ENCODE measurements around the gene DDHD1.

The DDHD1 gene

GRCh38 chr14:53103636-53104340, 49.3 kb downstream of the DDHD1 start:
- no peak for TF ChIP-seq TRIM28 (IDR thresholded peaks at IDR 0.05; ENCODE audit: borderline replicate concordance, low read length)
- TF ChIP-seq KLF7 (tag by site-specific recombination; IDR thresholded peaks at IDR 0.05; ENCODE audit: borderline replicate concordance): no peak
- TF ChIP-seq ZBTB21 (tag by site-specific recombination; IDR thresholded peaks at IDR 0.05): no peak
- TF ChIP-seq, protein P1, sequence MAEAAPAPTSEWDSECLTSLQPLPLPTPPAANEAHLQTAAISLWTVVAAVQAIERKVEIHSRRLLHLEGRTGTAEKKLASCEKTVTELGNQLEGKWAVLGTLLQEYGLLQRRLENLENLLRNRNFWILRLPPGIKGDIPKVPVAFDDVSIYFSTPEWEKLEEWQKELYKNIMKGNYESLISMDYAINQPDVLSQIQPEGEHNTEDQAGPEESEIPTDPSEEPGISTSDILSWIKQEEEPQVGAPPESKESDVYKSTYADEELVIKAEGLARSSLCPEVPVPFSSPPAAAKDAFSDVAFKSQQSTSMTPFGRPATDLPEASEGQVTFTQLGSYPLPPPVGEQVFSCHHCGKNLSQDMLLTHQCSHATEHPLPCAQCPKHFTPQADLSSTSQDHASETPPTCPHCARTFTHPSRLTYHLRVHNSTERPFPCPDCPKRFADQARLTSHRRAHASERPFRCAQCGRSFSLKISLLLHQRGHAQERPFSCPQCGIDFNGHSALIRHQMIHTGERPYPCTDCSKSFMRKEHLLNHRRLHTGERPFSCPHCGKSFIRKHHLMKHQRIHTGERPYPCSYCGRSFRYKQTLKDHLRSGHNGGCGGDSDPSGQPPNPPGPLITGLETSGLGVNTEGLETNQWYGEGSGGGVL (tag by site-specific recombination; IDR thresholded peaks at IDR 0.05): no peak
- no peak for TF ChIP-seq ZNF555 (tag by site-specific recombination; conservative IDR thresholded peaks at IDR 0.05)
- no peak for TF ChIP-seq BCL11A (tag by site-specific recombination; IDR thresholded peaks at IDR 0.05; ENCODE audit: low read depth)
- CTCF ChIA-PET: no interaction called here
- Histone ChIP-seq H3K4me1 (ENCODE audit: control insufficient read depth, insufficient read depth, low read length) (0 out of 2 replicates have a peak, but pooled peaks cover 3% of the 10 kb centered on the region), H3K9me3 (ENCODE audit: control insufficient read depth, insufficient read depth, low read depth, low read length) (no peaks in the 10 kb centered on the region), H3K4me3 (ENCODE audit: low read depth, low read length) (no peak overlapping the region), H3K36me3 (ENCODE audit: control insufficient read depth in 2 of 2, insufficient read depth in 1 of 2, low read length in 2 of 2) (no peaks in the 10 kb centered on the region), H3K27ac (ENCODE audit: extremely low read depth, low read depth, low read length) (no peak overlapping the region)
- POLR2A ChIA-PET: no interaction called here

GRCh38 chr14:53093206-53093605, 59.9 kb downstream of the DDHD1 start:
- Histone ChIP-seq H3K4me1 (ENCODE audit: control insufficient read depth, insufficient read depth, low read length) (no peaks in the 10 kb centered on the region), H3K36me3 (ENCODE audit: control insufficient read depth in 2 of 2, insufficient read depth in 1 of 2, low read length in 2 of 2) (peaks cover 0 to 8% of the 10 kb centered on the region in 2 experiments; a peak in 2 of 3 replicates), H3K9me3 (ENCODE audit: control insufficient read depth, insufficient read depth, low read depth, low read length) (no peaks in the 10 kb centered on the region), H3K27ac (ENCODE audit: extremely low read depth, low read depth, low read length) (no peak overlapping the region), H3K4me3 (ENCODE audit: low read depth, low read length) (no peak overlapping the region)
- no peak for TF ChIP-seq ZNF2 (tag by site-specific recombination; IDR thresholded peaks at IDR 0.05)
- ChIA-PET POLR2A (no interaction called here), CTCF (interaction anchor here (0.6 kb wide), 1 partner anchor 72 kb away, joined by 3 read pairs; no protein-coding TSS in a partner anchor)

- CTCF ChIA-PET: interaction anchor here (0.7 kb wide), 1 partner anchor 48 kb away, joined by 3 read pairs; no protein-coding TSS in a partner anchor
- no peaks in the 10 kb centered on the region for H3K4me1 ChIP-seq (ENCODE audit: control insufficient read depth, insufficient read depth, low read length)
- POLR2A ChIA-PET: no interaction called here
- H3K36me3 ChIP-seq (ENCODE audit: control insufficient read depth in 2 of 2, insufficient read depth in 1 of 2, low read length in 2 of 2): peaks cover 0 to 8% of the 10 kb centered on the region in 2 experiments; a peak in 2 of 3 replicates
- H3K4me3 ChIP-seq (ENCODE audit: low read depth, low read length): no peak overlapping the region
- H3K9me3 ChIP-seq (ENCODE audit: control insufficient read depth, insufficient read depth, low read depth, low read length): no peaks in the 10 kb centered on the region
- H3K27ac ChIP-seq (ENCODE audit: extremely low read depth, low read depth, low read length): no peak overlapping the region
- TF ChIP-seq ZNF571 (tag by site-specific recombination; IDR thresholded peaks at IDR 0.05): no peak
- no peak for TF ChIP-seq HOXC10 (CRISPR knock-in tag; IDR thresholded peaks at IDR 0.05)
- no peak for TF ChIP-seq ZNF747 (tag by site-specific recombination; IDR thresholded peaks at IDR 0.05)
- TF ChIP-seq ZNF26 (tag by site-specific recombination; IDR thresholded peaks at IDR 0.05): no peak
- TF ChIP-seq ZNF596 (tag by site-specific recombination; IDR thresholded peaks at IDR 0.05): no peak
- no peak for TF ChIP-seq ZNF623 (tag by site-specific recombination; IDR thresholded peaks at IDR 0.05)
- TF ChIP-seq, protein P2, sequence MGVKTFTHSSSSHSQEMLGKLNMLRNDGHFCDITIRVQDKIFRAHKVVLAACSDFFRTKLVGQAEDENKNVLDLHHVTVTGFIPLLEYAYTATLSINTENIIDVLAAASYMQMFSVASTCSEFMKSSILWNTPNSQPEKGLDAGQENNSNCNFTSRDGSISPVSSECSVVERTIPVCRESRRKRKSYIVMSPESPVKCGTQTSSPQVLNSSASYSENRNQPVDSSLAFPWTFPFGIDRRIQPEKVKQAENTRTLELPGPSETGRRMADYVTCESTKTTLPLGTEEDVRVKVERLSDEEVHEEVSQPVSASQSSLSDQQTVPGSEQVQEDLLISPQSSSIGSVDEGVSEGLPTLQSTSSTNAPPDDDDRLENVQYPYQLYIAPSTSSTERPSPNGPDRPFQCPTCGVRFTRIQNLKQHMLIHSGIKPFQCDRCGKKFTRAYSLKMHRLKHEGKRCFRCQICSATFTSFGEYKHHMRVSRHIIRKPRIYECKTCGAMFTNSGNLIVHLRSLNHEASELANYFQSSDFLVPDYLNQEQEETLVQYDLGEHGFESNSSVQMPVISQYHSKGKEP (tag by site-specific recombination; IDR thresholded peaks at IDR 0.05): no peak
- no peak for TF ChIP-seq ZNF658 (tag by site-specific recombination; IDR thresholded peaks at IDR 0.05)
- no peak for TF ChIP-seq ZNF76 (tag by site-specific recombination; IDR thresholded peaks at IDR 0.05; ENCODE audit: borderline replicate concordance, low read depth)
- TF ChIP-seq ZNF146 (tag by site-specific recombination; IDR thresholded peaks at IDR 0.05): no peak
- TF ChIP-seq ZNF510 (tag by site-specific recombination; IDR thresholded peaks at IDR 0.05; ENCODE audit: insufficient replicate concordance): no peak
- no peak for TF ChIP-seq ATF2 (tag by site-specific recombination; IDR thresholded peaks at IDR 0.05; ENCODE audit: low read depth)
- TF ChIP-seq, protein P3, sequence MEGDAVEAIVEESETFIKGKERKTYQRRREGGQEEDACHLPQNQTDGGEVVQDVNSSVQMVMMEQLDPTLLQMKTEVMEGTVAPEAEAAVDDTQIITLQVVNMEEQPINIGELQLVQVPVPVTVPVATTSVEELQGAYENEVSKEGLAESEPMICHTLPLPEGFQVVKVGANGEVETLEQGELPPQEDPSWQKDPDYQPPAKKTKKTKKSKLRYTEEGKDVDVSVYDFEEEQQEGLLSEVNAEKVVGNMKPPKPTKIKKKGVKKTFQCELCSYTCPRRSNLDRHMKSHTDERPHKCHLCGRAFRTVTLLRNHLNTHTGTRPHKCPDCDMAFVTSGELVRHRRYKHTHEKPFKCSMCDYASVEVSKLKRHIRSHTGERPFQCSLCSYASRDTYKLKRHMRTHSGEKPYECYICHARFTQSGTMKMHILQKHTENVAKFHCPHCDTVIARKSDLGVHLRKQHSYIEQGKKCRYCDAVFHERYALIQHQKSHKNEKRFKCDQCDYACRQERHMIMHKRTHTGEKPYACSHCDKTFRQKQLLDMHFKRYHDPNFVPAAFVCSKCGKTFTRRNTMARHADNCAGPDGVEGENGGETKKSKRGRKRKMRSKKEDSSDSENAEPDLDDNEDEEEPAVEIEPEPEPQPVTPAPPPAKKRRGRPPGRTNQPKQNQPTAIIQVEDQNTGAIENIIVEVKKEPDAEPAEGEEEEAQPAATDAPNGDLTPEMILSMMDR (tag by site-specific recombination; IDR thresholded peaks at IDR 0.05): no peak
- no peak for TF ChIP-seq ZNF23 (tag by site-specific recombination; IDR thresholded peaks at IDR 0.05; ENCODE audit: borderline replicate concordance)
Measured at GRCh38 chr14:53090853-53091252, 62.3 kb downstream of the DDHD1 start.
